ENCODE data around the gene DRAM2. TPM values are rescaled to one million over a fixed set of nuclear protein-coding genes. Genes with fewer than 3 reads are reported as not detected.

The DRAM2 gene
- total and polyA plus RNA-seq, 2 donors (not counting 3 experiments of a cell fraction or from before 2014, with no cell fraction given) = 21.7 to 55.9 TPM

GRCh38 chr1:111161843-111162487 is 22.1 kb upstream of the DRAM2 start:
- no peak for DNase-seq (ENCODE audit: low read depth, low spot score)
- FAIRE-seq = no peak

More at GRCh38 chr1:111161843-111162487, 22.1 kb upstream of the DRAM2 start:
- H3K4me1 ChIP-seq (ENCODE audit: control insufficient read depth, extremely low read depth, insufficient read depth, low read length) = no peaks in the 10 kb centered on the region
- ChIA-PET POLR2A (no interaction called here), CTCF (interaction anchor here (1.8 kb wide), 1 partner anchor 8 kb away, joined by 4 read pairs; no protein-coding TSS in a partner anchor)
- no peaks in the 10 kb centered on the region for H4K20me1 ChIP-seq (replicated peaks; ENCODE audit: control insufficient read depth, extremely low read depth, insufficient read depth, low read length)
- H3K4me3 ChIP-seq (replicated peaks in 1 of 3; ENCODE audit: insufficient read depth in 1 of 3, low read depth in 1 of 3, low read length in 3 of 3) = no peak overlapping the region
- H3K9me3 ChIP-seq (replicated peaks; ENCODE audit: control insufficient read depth, insufficient read depth, low read length) = no peaks in the 10 kb centered on the region
- no peak for TF ChIP-seq POLR2AphosphoS5 (IDR thresholded peaks at IDR 0.05; ENCODE audit: insufficient read depth, low read depth, low read length)
- no peak for TF ChIP-seq GATA2 (IDR thresholded peaks at IDR 0.05; ENCODE audit: insufficient read depth, insufficient read length, low read depth, low read length)
- TF ChIP-seq MAX (IDR thresholded peaks at IDR 0.05; ENCODE audit: insufficient read depth, insufficient read length) = no peak
- no peak for TF ChIP-seq FOS (IDR thresholded peaks at IDR 0.05; ENCODE audit: borderline replicate concordance, insufficient read depth, low read length)
- TF ChIP-seq POLR2A (IDR thresholded peaks at IDR 0.05; ENCODE audit: low read depth, low read length) = no peak
- TF ChIP-seq JUN (IDR thresholded peaks at IDR 0.05; ENCODE audit: borderline replicate concordance, insufficient read depth, insufficient read length, low read depth) = no peak
- no peak for TF ChIP-seq EZH2 (IDR thresholded peaks at IDR 0.05; ENCODE audit: borderline replicate concordance, low read depth, low read length, severe bottlenecking)
- TF ChIP-seq MYC (IDR thresholded peaks at IDR 0.05; ENCODE audit: low read depth, low read length) = no peak
- TF ChIP-seq, protein P1, sequence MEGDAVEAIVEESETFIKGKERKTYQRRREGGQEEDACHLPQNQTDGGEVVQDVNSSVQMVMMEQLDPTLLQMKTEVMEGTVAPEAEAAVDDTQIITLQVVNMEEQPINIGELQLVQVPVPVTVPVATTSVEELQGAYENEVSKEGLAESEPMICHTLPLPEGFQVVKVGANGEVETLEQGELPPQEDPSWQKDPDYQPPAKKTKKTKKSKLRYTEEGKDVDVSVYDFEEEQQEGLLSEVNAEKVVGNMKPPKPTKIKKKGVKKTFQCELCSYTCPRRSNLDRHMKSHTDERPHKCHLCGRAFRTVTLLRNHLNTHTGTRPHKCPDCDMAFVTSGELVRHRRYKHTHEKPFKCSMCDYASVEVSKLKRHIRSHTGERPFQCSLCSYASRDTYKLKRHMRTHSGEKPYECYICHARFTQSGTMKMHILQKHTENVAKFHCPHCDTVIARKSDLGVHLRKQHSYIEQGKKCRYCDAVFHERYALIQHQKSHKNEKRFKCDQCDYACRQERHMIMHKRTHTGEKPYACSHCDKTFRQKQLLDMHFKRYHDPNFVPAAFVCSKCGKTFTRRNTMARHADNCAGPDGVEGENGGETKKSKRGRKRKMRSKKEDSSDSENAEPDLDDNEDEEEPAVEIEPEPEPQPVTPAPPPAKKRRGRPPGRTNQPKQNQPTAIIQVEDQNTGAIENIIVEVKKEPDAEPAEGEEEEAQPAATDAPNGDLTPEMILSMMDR (IDR thresholded peaks at IDR 0.05; ENCODE audit: extremely low read depth in 1 of 2, insufficient read depth in 1 of 2, low read depth in 1 of 2, low read length in 2 of 2) = no peak
- no peak overlapping the region for H2AFZ ChIP-seq (ENCODE audit: low read depth, low read length)
- no TSS peak for BruUV-seq (replicated peaks)
- no peak overlapping the region for H3K4me2 ChIP-seq (ENCODE audit: insufficient read depth, low read length)
- H3K79me2 ChIP-seq (ENCODE audit: control insufficient read depth, insufficient read depth, low read length) = peaks cover 13% of the 10 kb centered on the region
- dilution Hi-C loops (cut with MboI; ENCODE audit: extremely low pct_ligation_motif_present, low sequenced_read_pairs) = no loop called here
- no peak overlapping the region for H3K9ac ChIP-seq (replicated peaks; ENCODE audit: extremely low read depth, insufficient read depth, low read length)
- no peaks in the 10 kb centered on the region for H3K27me3 ChIP-seq (ENCODE audit: control insufficient read depth in 2 of 2, insufficient read depth in 2 of 2, low read length in 2 of 2)
- H3K36me3 ChIP-seq (ENCODE audit: control insufficient read depth in 2 of 2, extremely low read depth in 1 of 2, insufficient read depth in 2 of 2, low read length in 2 of 2) = peaks cover 2% of the 10 kb centered on the region in 2 experiments
- H3K9me1 ChIP-seq (replicated peaks; ENCODE audit: control insufficient read depth, extremely low read depth, insufficient read depth, low read length) = no peaks in the 10 kb centered on the region
- intact Hi-C loops (cut with micrococcal nuclease) = no loop called here
- no peak overlapping the region for H3K27ac ChIP-seq (ENCODE audit: insufficient read depth, low read depth, low read length)
